Measurements from ENCODE around the gene AKNAD1. TPM values are rescaled to one million over a fixed set of nuclear protein-coding genes. Genes with fewer than 3 reads are reported as not detected.

AKNAD1 gene
- total RNA-seq, 1 experiment from 2014 or later, result 0.54 TPM

- Histone ChIP-seq H3K27me3 (replicated peaks; ENCODE audit: insufficient read depth, low read depth, low read length, poor library complexity) (no peaks in the 10 kb centered on the region), H3K27ac (ENCODE audit: low read depth, low read length, poor library complexity, severe bottlenecking) (no peak overlapping the region), H3K4me3 (ENCODE audit: low read depth, low read length, poor library complexity, severe bottlenecking) (no peak overlapping the region), H3K36me3 (ENCODE audit: insufficient read depth, low read length, poor library complexity, severe bottlenecking) (no peaks in the 10 kb centered on the region), H3K4me1 (ENCODE audit: insufficient read depth, low read length, poor library complexity, severe bottlenecking) (peaks cover 3% of the 10 kb centered on the region), H3K9me3 (ENCODE audit: low read depth, low read length, poor library complexity, severe bottlenecking) (no peaks in the 10 kb centered on the region)
- DNase-seq (ENCODE audit: low spot score), result no peak
- no peak for TF ChIP-seq EZH2 (IDR thresholded peaks at IDR 0.05; ENCODE audit: borderline replicate concordance, low read depth, low read length, poor library complexity, severe bottlenecking)
- TF ChIP-seq, protein P1, sequence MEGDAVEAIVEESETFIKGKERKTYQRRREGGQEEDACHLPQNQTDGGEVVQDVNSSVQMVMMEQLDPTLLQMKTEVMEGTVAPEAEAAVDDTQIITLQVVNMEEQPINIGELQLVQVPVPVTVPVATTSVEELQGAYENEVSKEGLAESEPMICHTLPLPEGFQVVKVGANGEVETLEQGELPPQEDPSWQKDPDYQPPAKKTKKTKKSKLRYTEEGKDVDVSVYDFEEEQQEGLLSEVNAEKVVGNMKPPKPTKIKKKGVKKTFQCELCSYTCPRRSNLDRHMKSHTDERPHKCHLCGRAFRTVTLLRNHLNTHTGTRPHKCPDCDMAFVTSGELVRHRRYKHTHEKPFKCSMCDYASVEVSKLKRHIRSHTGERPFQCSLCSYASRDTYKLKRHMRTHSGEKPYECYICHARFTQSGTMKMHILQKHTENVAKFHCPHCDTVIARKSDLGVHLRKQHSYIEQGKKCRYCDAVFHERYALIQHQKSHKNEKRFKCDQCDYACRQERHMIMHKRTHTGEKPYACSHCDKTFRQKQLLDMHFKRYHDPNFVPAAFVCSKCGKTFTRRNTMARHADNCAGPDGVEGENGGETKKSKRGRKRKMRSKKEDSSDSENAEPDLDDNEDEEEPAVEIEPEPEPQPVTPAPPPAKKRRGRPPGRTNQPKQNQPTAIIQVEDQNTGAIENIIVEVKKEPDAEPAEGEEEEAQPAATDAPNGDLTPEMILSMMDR (conservative IDR thresholded peaks at IDR 0.05; ENCODE audit: low read depth, low read length), result no peak
- no TSS peak for BruUV-seq (replicated peaks)
- POLR2A ChIA-PET (ENCODE audit: low non-redundant PET), result interaction anchor here (0.8 kb wide), 1 partner anchor 170 kb away, joined by 13 read pairs; no protein-coding TSS in a partner anchor
- CTCF ChIA-PET, result no interaction called here
- intact Hi-C loops (cut with micrococcal nuclease; ENCODE audit: unreplicated experiment), result no loop called here
These were observed 6.0 kb upstream of the AKNAD1 start for GRCh38 chr1:108862698-108863477.

DNA sequence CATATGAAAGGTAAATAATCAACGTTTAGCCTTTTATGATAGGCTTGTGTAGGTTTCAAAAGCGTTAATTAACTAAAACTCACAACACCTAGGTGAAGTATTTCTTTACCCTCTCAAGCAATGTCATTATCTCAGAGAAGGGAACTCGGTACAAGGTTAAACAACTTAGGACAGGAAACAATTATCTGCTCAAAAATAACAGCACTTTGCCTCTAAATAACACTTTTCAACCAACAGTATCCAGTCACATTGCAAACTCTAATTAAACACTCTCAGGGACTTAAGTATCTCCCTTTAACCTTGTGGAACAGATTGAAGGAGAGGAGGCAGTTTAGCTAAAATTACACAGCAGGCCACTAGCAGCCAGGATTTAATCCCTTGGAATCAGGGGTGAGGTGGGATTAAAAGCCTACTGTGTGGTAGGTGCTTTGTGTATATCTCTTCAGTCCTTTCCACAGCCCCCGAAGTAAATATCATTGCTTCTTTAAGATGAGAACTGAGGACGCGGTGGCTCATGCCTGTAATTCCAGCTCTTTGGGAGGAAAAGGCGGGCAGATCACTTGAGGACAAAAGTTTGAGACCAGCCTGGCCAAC lies 5.2 kb upstream of the AKNAD1 start:
- no peaks in the 10 kb centered on the region for H3K9me3 ChIP-seq (ENCODE audit: low read depth, low read length, poor library complexity, severe bottlenecking)
- CTCF ChIA-PET, result no interaction called here
- no peaks in the 10 kb centered on the region for H3K36me3 ChIP-seq (ENCODE audit: insufficient read depth, low read length, poor library complexity, severe bottlenecking)
- DNase-seq (ENCODE audit: low spot score), result no peak
- H3K4me1 ChIP-seq (ENCODE audit: insufficient read depth, low read length, poor library complexity, severe bottlenecking), result peaks cover 3% of the 10 kb centered on the region
- BruUV-seq (replicated peaks), result no TSS peak
- no peak overlapping the region for H3K4me3 ChIP-seq (ENCODE audit: low read depth, low read length, poor library complexity, severe bottlenecking)
- POLR2A ChIA-PET (ENCODE audit: low non-redundant PET), result no interaction called here
- H3K27me3 ChIP-seq (replicated peaks; ENCODE audit: insufficient read depth, low read depth, low read length, poor library complexity), result no peaks in the 10 kb centered on the region
- no peak overlapping the region for H3K27ac ChIP-seq (ENCODE audit: low read depth, low read length, poor library complexity, severe bottlenecking)
- intact Hi-C loops (cut with micrococcal nuclease; ENCODE audit: unreplicated experiment), result no loop called here
- TF ChIP-seq, protein P1 (conservative IDR thresholded peaks at IDR 0.05; ENCODE audit: low read depth, low read length), result no peak
- no peak for TF ChIP-seq EZH2 (IDR thresholded peaks at IDR 0.05; ENCODE audit: borderline replicate concordance, low read depth, low read length, poor library complexity, severe bottlenecking)

DNA sequence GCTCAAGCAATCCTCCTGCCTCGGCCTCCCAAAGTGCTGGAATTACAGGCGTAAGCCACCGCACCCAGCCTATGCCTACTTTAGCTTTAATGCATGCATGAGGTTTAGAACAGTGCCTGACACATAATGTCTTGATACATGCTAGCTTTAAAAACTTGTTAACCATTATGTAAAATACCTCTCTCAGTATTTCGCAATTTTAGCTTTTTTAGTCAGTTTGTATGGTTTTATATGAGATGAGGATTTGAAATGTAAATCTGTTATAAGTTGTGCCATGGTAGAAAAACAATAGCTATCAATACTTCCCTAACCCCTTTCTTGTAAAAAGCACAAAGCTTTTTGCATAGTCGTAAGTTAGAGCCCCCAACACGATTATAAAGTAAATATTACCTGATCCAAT lies 4.7 kb upstream of the AKNAD1 start:
- Histone ChIP-seq H3K36me3 (ENCODE audit: insufficient read depth, low read length, poor library complexity, severe bottlenecking) (no peaks in the 10 kb centered on the region), H3K4me1 (ENCODE audit: insufficient read depth, low read length, poor library complexity, severe bottlenecking) (peaks cover 3% of the 10 kb centered on the region), H3K9me3 (ENCODE audit: low read depth, low read length, poor library complexity, severe bottlenecking) (no peaks in the 10 kb centered on the region), H3K4me3 (ENCODE audit: low read depth, low read length, poor library complexity, severe bottlenecking) (no peak overlapping the region), H3K27ac (ENCODE audit: low read depth, low read length, poor library complexity, severe bottlenecking) (no peak overlapping the region), H3K27me3 (replicated peaks; ENCODE audit: insufficient read depth, low read depth, low read length, poor library complexity) (no peaks in the 10 kb centered on the region)
- BruUV-seq (replicated peaks), result no TSS peak
- TF ChIP-seq, protein P1 (conservative IDR thresholded peaks at IDR 0.05; ENCODE audit: low read depth, low read length), result no peak
- TF ChIP-seq EZH2 (IDR thresholded peaks at IDR 0.05; ENCODE audit: borderline replicate concordance, low read depth, low read length, poor library complexity, severe bottlenecking), result no peak
- ChIA-PET CTCF (no interaction called here), POLR2A (ENCODE audit: low non-redundant PET) (no interaction called here)
- DNase-seq (ENCODE audit: low spot score), result no peak
- intact Hi-C loops (cut with micrococcal nuclease; ENCODE audit: unreplicated experiment), result no loop called here
